ENCODE data around the gene CHPT1.

- TF ChIP-seq EP300 (IDR thresholded peaks at IDR 0.05): no peak
- peak; percentile 27 to 80 (median 69) for TF ChIP-seq CTCF (IDR thresholded peaks at IDR 0.05)
- peak; percentile 4 for TF ChIP-seq POLR2AphosphoS5 (IDR thresholded peaks at IDR 0.05)
Observed at GRCh38 chr12:101670007-101670671, 27.3 kb upstream of the CHPT1 start.

Measured in gastroesophageal sphincter (tissue), 3 donors.